H9 (cell line): ENCODE data around the gene PRDM11. TPM values are rescaled to one million over a fixed set of nuclear protein-coding genes. Genes with fewer than 3 reads are reported as not detected.

Experiments
- DNase-seq: peaks from one replicate; pipeline ENCODE4 v3.0.0-alpha.2; 2017
- H2AFZ ChIP-seq: one replicate; pipeline ENCODE4 v1.6.1; 2013; ENCODE audit warnings: mild to moderate bottlenecking, low read length, control low read depth, moderate library complexity
- H2AK5ac ChIP-seq: 2 replicates; pipeline ENCODE4 v1.6.1; 2013; ENCODE audit warnings: low read length, control low read depth, mixed read lengths; ENCODE audit not compliant: insufficient read length
- H2BK120ac ChIP-seq: one replicate; pipeline ENCODE4 v1.6.1; 2013; ENCODE audit warnings: low read depth, mild to moderate bottlenecking, low read length, control low read depth, inconsistent platforms; ENCODE audit not compliant: poor library complexity, severe bottlenecking
- H2BK12ac ChIP-seq: 2 replicates; pipeline ENCODE4 v1.6.1; 2013; ENCODE audit warnings: low read length, control low read depth, mixed read lengths, low read depth; ENCODE audit not compliant: insufficient read length
- H2BK15ac ChIP-seq: 2 replicates; pipeline ENCODE4 v1.6.1; 2013; ENCODE audit warnings: low read depth, low read length, control low read depth
- H2BK20ac ChIP-seq: one replicate; pipeline ENCODE4 v1.6.1; 2013; ENCODE audit warnings: low read depth, mild to moderate bottlenecking, low read length, control low read depth, inconsistent platforms; ENCODE audit not compliant: poor library complexity, severe bottlenecking
- H2BK5ac ChIP-seq: 2 replicates; pipeline ENCODE4 v1.6.1; 2013; ENCODE audit warnings: low read length, control low read depth, mixed read lengths; ENCODE audit not compliant: insufficient read length
- H3K14ac ChIP-seq: 2 replicates; pipeline ENCODE4 v1.6.1; 2013; ENCODE audit warnings: low read length, control low read depth; ENCODE audit not compliant: insufficient read depth
- H3K18ac ChIP-seq: 2 replicates; pipeline ENCODE4 v1.6.1; 2013; ENCODE audit warnings: low read depth, mild to moderate bottlenecking, mixed read lengths, low read length, control low read depth; ENCODE audit not compliant: insufficient read length
- H3K23ac ChIP-seq: 2 replicates; pipeline ENCODE4 v1.6.1; 2013; ENCODE audit warnings: low read length, control low read depth, mixed read lengths, low read depth; ENCODE audit not compliant: insufficient read length
- H3K23me2 ChIP-seq: 2 replicates; pipeline ENCODE4 v1.6.1; 2013; ENCODE audit warnings: low read depth, mild to moderate bottlenecking, mixed read lengths, low read length, control low read depth; ENCODE audit not compliant: insufficient read length, poor library complexity, severe bottlenecking
- H3K27ac ChIP-seq: 2 replicates; pipeline ENCODE4 v1.5.1; 2013; ENCODE audit warnings: low read length, control low read depth, mixed read lengths, low read depth; ENCODE audit not compliant: insufficient read length
- H3K27me3 ChIP-seq: 2 replicates; pipeline ENCODE4 v1.6.1; 2013; ENCODE audit warnings: low read length, control low read depth, inconsistent platforms; ENCODE audit not compliant: insufficient read depth
- H3K4ac ChIP-seq: 2 replicates; pipeline ENCODE4 v1.6.1; 2013; ENCODE audit warnings: low read depth, mild to moderate bottlenecking, control low read depth, inconsistent platforms, low read length, moderate library complexity
- H3K4me1 ChIP-seq: 2 replicates; pipeline ENCODE4 v1.6.1; 2013; ENCODE audit warnings: low read length, control low read depth, inconsistent platforms; ENCODE audit not compliant: insufficient read depth
- H3K4me2 ChIP-seq: 2 replicates; pipeline ENCODE4 v1.6.1; 2013; ENCODE audit warnings: low read length, control low read depth, mixed read lengths; ENCODE audit not compliant: insufficient read length, insufficient read depth
- H3K56ac ChIP-seq: 2 replicates; pipeline ENCODE4 v1.6.1; 2013; ENCODE audit warnings: low read depth, mild to moderate bottlenecking, mixed read lengths, low read length, control low read depth; ENCODE audit not compliant: insufficient read length
- H3K79me1 ChIP-seq: 2 replicates; pipeline ENCODE4 v1.6.1; 2013; ENCODE audit warnings: low read depth, mild to moderate bottlenecking, moderate library complexity, low read length, control low read depth, inconsistent platforms; ENCODE audit not compliant: insufficient read depth, poor library complexity, severe bottlenecking
- H3K79me2 ChIP-seq: 2 replicates; pipeline ENCODE4 v1.6.1; 2013; ENCODE audit warnings: low read length, control low read depth, inconsistent platforms; ENCODE audit not compliant: insufficient read depth
- H3K9ac ChIP-seq: 2 replicates; pipeline ENCODE4 v1.6.1; 2013; ENCODE audit warnings: low read length, control low read depth, mixed read lengths; ENCODE audit not compliant: insufficient read length; ENCODE audit errors: extremely low read depth
- H3K9me3 ChIP-seq: one replicate; pipeline ENCODE4 v1.6.1; 2013; ENCODE audit warnings: low read depth, low read length, inconsistent platforms; ENCODE audit not compliant: control insufficient read depth
- H3T11ph ChIP-seq: one replicate; pipeline ENCODE4 v1.6.1; 2013; ENCODE audit warnings: mild to moderate bottlenecking, low read length, control low read depth, inconsistent platforms
- H4K20me1 ChIP-seq: one replicate; pipeline ENCODE4 v1.6.1; 2013; ENCODE audit not compliant: control insufficient read depth, insufficient read length, insufficient read depth
- H4K5ac ChIP-seq: 2 replicates; pipeline ENCODE4 v1.6.1; 2013; ENCODE audit warnings: low read depth, mild to moderate bottlenecking, mixed read lengths, low read length, control low read depth; ENCODE audit not compliant: insufficient read length
- H4K8ac ChIP-seq: replicated peaks from 2 replicates; pipeline ENCODE4 v1.6.1; 2013; ENCODE audit warnings: low read length, control low read depth, mixed read lengths, low read depth; ENCODE audit not compliant: insufficient read length
- H4K91ac ChIP-seq: 2 replicates; pipeline ENCODE4 v1.6.1; 2013; ENCODE audit warnings: low read depth, mild to moderate bottlenecking, moderate library complexity, mixed read lengths, low read length, control low read depth; ENCODE audit not compliant: insufficient read length
- H3K27ac Mint-ChIP-seq, 3 experiments: 2 replicates in 2 of 3; 3 replicates in 1 of 3; pipeline ENCODE4 v1.8.0; 2020 to 2021; ENCODE audit warnings: mixed read lengths in 3 of 3, mild to moderate bottlenecking in 1 of 3, moderate library complexity in 1 of 3
- H3K27me3 Mint-ChIP-seq: 2 replicates; pipeline ENCODE4 v1.8.0; 2021; ENCODE audit warnings: low read depth, mild to moderate bottlenecking, moderate library complexity, mixed read lengths
- H3K36me3 Mint-ChIP-seq, 3 experiments: 2 replicates in 2 of 3; 3 replicates in 1 of 3; pipeline ENCODE4 v1.8.0; 2020 to 2021; ENCODE audit warnings: low read depth in 3 of 3, mixed read lengths in 3 of 3; ENCODE audit not compliant: insufficient read depth in 1 of 3
- H3K4me1 Mint-ChIP-seq, 2 experiments: 2 replicates each; pipeline ENCODE4 v1.8.0; 2020; ENCODE audit warnings: mixed read lengths in 2 of 2
- H3K4me3 Mint-ChIP-seq, 2 experiments: 2 replicates in 1 of 2; 3 replicates in 1 of 2; pipeline ENCODE4 v1.8.0; 2020 to 2021; ENCODE audit warnings: mild to moderate bottlenecking in 2 of 2, mixed read lengths in 2 of 2, moderate library complexity in 1 of 2
- H3K9me3 Mint-ChIP-seq, 2 experiments: 2 replicates in 1 of 2; 3 replicates in 1 of 2; pipeline ENCODE4 v1.8.0; 2020; ENCODE audit warnings: mild to moderate bottlenecking in 2 of 2, mixed read lengths in 2 of 2, moderate library complexity in 1 of 2
- WGBS: extraction: QIAGEN DNeasy Blood & Tissue Kit; methylation state at CpG from one replicate; pipeline ENCODE4 v1.1.7; 2013; ENCODE audit warnings: missing lambda C conversion rate, low lambda C conversion rate, mixed read lengths; ENCODE audit not compliant: insufficient read length; ENCODE audit errors: extremely low coverage; 5-methylcytosine and 5-hydroxymethylcytosine counted together
- total RNA-seq: library from RNA; stranded (reverse); gene quantifications from 2 replicates; pipeline ENCODE4 v1.2.1, GENCODE V29; 2021
- TF ChIP-seq, protein P1 (sequence below): fragments of 200-600 bp; sonication (generic); conservative IDR thresholded peaks from 3 replicates; pipeline ENCODE4 v1.8.0; 2021; ENCODE audit warnings: antibody characterized with exemption, mild to moderate bottlenecking

PRDM11 gene
- total RNA-seq, 1 experiment from 2014 or later: 11.5 TPM

- Histone ChIP-seq H3K79me2 (no peaks in the 10 kb centered on the region), H3K4me2 (no peak overlapping the region), H2BK5ac (no peak overlapping the region), H3K23ac (no peak overlapping the region), H3K27ac (no peak overlapping the region), H2AFZ (no peak overlapping the region), H3K23me2 (no peaks in the 10 kb centered on the region), H3K4ac (no peak overlapping the region), H3K4me1 (no peaks in the 10 kb centered on the region), H3K18ac (no peak overlapping the region), H3K9me3 (no peaks in the 10 kb centered on the region), H3K27me3 (no peaks in the 10 kb centered on the region), H2BK120ac (no peak overlapping the region), H2AK5ac (no peak overlapping the region), H4K8ac (no peak overlapping the region), H4K20me1 (no peaks in the 10 kb centered on the region), H4K91ac (no peak overlapping the region), H3T11ph (no peak overlapping the region), H4K5ac (no peak overlapping the region), H2BK15ac (no peak overlapping the region), H3K14ac (no peak overlapping the region), H3K56ac (no peak overlapping the region), H2BK20ac (no peak overlapping the region), H3K9ac (no peak overlapping the region), H2BK12ac (no peak overlapping the region), H3K79me1 (no peaks in the 10 kb centered on the region)
- WGBS: no CpG with 5 or more reads among the region's 2 CpGs
- Mint-ChIP-seq H3K36me3 (peaks cover 0 to 4% (median 3%) of the 10 kb centered on the region in 3 experiments; a peak in 2 of 7 replicates), H3K4me3 (no peak overlapping the region), H3K4me1 (peaks cover 0 to 5% of the 10 kb centered on the region in 2 experiments; a peak in 1 of 4 replicates), H3K27ac (no peak overlapping the region), H3K27me3 (no peaks in the 10 kb centered on the region; the same call in 1 of the 2 replicates), H3K9me3 (no peaks in the 10 kb centered on the region)
- no peak for DNase-seq
- TF ChIP-seq, protein P1, sequence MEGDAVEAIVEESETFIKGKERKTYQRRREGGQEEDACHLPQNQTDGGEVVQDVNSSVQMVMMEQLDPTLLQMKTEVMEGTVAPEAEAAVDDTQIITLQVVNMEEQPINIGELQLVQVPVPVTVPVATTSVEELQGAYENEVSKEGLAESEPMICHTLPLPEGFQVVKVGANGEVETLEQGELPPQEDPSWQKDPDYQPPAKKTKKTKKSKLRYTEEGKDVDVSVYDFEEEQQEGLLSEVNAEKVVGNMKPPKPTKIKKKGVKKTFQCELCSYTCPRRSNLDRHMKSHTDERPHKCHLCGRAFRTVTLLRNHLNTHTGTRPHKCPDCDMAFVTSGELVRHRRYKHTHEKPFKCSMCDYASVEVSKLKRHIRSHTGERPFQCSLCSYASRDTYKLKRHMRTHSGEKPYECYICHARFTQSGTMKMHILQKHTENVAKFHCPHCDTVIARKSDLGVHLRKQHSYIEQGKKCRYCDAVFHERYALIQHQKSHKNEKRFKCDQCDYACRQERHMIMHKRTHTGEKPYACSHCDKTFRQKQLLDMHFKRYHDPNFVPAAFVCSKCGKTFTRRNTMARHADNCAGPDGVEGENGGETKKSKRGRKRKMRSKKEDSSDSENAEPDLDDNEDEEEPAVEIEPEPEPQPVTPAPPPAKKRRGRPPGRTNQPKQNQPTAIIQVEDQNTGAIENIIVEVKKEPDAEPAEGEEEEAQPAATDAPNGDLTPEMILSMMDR: no peak
Observed at GRCh38 chr11:45216901-45217300, 70.5 kb downstream of the PRDM11 start.
